ENCODE measurements around the gene CCDC9. TPM values are rescaled to one million over a fixed set of nuclear protein-coding genes. Genes with fewer than 3 reads are reported as not detected.

The CCDC9 gene
- total RNA-seq, 1 experiment from 2014 or later = 8.3 TPM

- Histone ChIP-seq H3K4me1 (ENCODE audit: insufficient read depth, low read length) (peaks cover 9% of the 10 kb centered on the region; the same call in 1 of the 2 replicates), H3K79me2 (ENCODE audit: low read length) (no peaks in the 10 kb centered on the region), H3K27ac (ENCODE audit: low read length) (no peak overlapping the region), H3K27me3 (ENCODE audit: low read length) (no peaks in the 10 kb centered on the region), H3K4me2 (ENCODE audit: low read length) (no peak overlapping the region), H3K36me3 (ENCODE audit: low read depth, low read length) (no peaks in the 10 kb centered on the region), H3F3A (ENCODE audit: low read length, unreplicated experiment) (no peaks in the 10 kb centered on the region), H4K20me1 (ENCODE audit: low read length) (no peaks in the 10 kb centered on the region), H2AFZ (ENCODE audit: low read length) (no peak overlapping the region), H3K9ac (ENCODE audit: low read length) (no peak overlapping the region), H3K9me2 (replicated peaks; ENCODE audit: low read length) (no peaks in the 10 kb centered on the region), H3K9me3 (ENCODE audit: low read length) (no peaks in the 10 kb centered on the region), H3K4me3 (ENCODE audit: low read length) (no peak overlapping the region)
- POLR2A ChIA-PET (ENCODE audit: unreplicated experiment) = no interaction called here
- no TSS peak for BruUV-seq (replicated peaks)
- CTCF ChIA-PET = no interaction called here
- ATAC-seq = no peak
- intact Hi-C loops (cut with micrococcal nuclease) = no loop called here
- no peak for TF ChIP-seq EZH2phosphoT487 (IDR thresholded peaks at IDR 0.05; ENCODE audit: borderline replicate concordance, low read length)
- no peak for TF ChIP-seq EZH2 (IDR thresholded peaks at IDR 0.05; ENCODE audit: low read length, unreplicated experiment)
- TF ChIP-seq CTCF (conservative IDR thresholded peaks at IDR 0.05; ENCODE audit: low read depth, low read length) = no peak
- no peak for DNase-seq
Measured at GRCh38 chr19:47271949-47272348, 15.6 kb downstream of the CCDC9 start.

- Histone ChIP-seq H3K9ac (ENCODE audit: low read length) (peak overlapping the region; percentile 91), H4K20me1 (ENCODE audit: low read length) (no peaks in the 10 kb centered on the region), H3K36me3 (ENCODE audit: low read depth, low read length) (no peaks in the 10 kb centered on the region), H2AFZ (ENCODE audit: low read length) (peak overlapping the region; percentile 57), H3K27ac (ENCODE audit: low read length) (peak overlapping the region; percentile 88), H3K27me3 (ENCODE audit: low read length) (no peaks in the 10 kb centered on the region), H3K9me3 (ENCODE audit: low read length) (no peaks in the 10 kb centered on the region), H3K79me2 (ENCODE audit: low read length) (no peaks in the 10 kb centered on the region), H3K9me2 (replicated peaks; ENCODE audit: low read length) (no peaks in the 10 kb centered on the region), H3K4me2 (ENCODE audit: low read length) (peak overlapping the region; percentile 96), H3F3A (ENCODE audit: low read length, unreplicated experiment) (no peaks in the 10 kb centered on the region), H3K4me1 (ENCODE audit: insufficient read depth, low read length) (peaks cover 9% of the 10 kb centered on the region; the same call in 1 of the 2 replicates), H3K4me3 (ENCODE audit: low read length) (peak overlapping the region; percentile 73)
- TF ChIP-seq EZH2 (IDR thresholded peaks at IDR 0.05; ENCODE audit: low read length, unreplicated experiment) = no peak
- TF ChIP-seq EZH2phosphoT487 (IDR thresholded peaks at IDR 0.05; ENCODE audit: borderline replicate concordance, low read length) = no peak
- TF ChIP-seq CTCF (conservative IDR thresholded peaks at IDR 0.05; ENCODE audit: low read depth, low read length) = no peak
- POLR2A ChIA-PET (ENCODE audit: unreplicated experiment) = no interaction called here
- ATAC-seq (no peak), DNase-seq (peak; percentile 7)
- CTCF ChIA-PET = no interaction called here
- BruUV-seq (replicated peaks) = no TSS peak
- intact Hi-C loops (cut with micrococcal nuclease) = no loop called here
Measured at GRCh38 chr19:47272448-47273312, 16.4 kb downstream of the CCDC9 start.
